ENCODE measurements around the gene COL6A2. TPM values are rescaled to one million over a fixed set of nuclear protein-coding genes. Genes with fewer than 3 reads are reported as not detected.
A peak's percentile ranks its signal among the peaks of the same experiment; 100 is the strongest.

COL6A2 gene
- 2.0 and 2.3 TPM in 2 replicates for total RNA-seq

- H3K27me3 Mint-ChIP-seq, result peaks cover 34% of the 10 kb centered on the region
- H3K4me3 Mint-ChIP-seq, result peak within 1 kb of the TSS; percentile 57
- H3K36me3 Mint-ChIP-seq (ENCODE audit: low read depth), result no peaks in the 10 kb centered on the region
- peak; percentile 84 for DNase-seq
- no peak within 1 kb of the TSS for H3K27ac Mint-ChIP-seq
- peaks cover 10% of the 10 kb centered on the region for H3K9me3 Mint-ChIP-seq
- H3K4me1 Mint-ChIP-seq, result no peaks in the 10 kb centered on the region
- intact Hi-C loops (cut with micrococcal nuclease), result loop anchor here (5.0 kb wide), 1 partner anchor 115 kb away; the partner anchor contains the start of gene COL6A1
Measured at GRCh38 chr21:46097336-46098293, at the start of gene COL6A2. TSS of gene COL6A2 (plus strand) at chr21:46098112.

GRCh38 chr21:46048926-46049889, 48.7 kb upstream of the COL6A2 start:
- Mint-ChIP-seq H3K4me1 (no peaks in the 10 kb centered on the region), H3K9me3 (no peaks in the 10 kb centered on the region), H3K4me3 (no peak overlapping the region), H3K27me3 (no peaks in the 10 kb centered on the region), H3K36me3 (ENCODE audit: low read depth) (no peaks in the 10 kb centered on the region), H3K27ac (no peak overlapping the region)
- DNase-seq, result no peak
- intact Hi-C loops (cut with micrococcal nuclease), result no loop called here

- Mint-ChIP-seq H3K27ac (no peak overlapping the region), H3K36me3 (ENCODE audit: low read depth) (no peaks in the 10 kb centered on the region), H3K27me3 (no peaks in the 10 kb centered on the region), H3K4me3 (no peak overlapping the region), H3K4me1 (no peaks in the 10 kb centered on the region), H3K9me3 (no peaks in the 10 kb centered on the region)
- DNase-seq, result no peak
- intact Hi-C loops (cut with micrococcal nuclease), result no loop called here
Measured at GRCh38 chr21:46049890-46050667, 47.8 kb upstream of the COL6A2 start.

GRCh38 chr21:46050668-46051378, 47.1 kb upstream of the COL6A2 start:
- Mint-ChIP-seq H3K9me3 (no peaks in the 10 kb centered on the region), H3K27me3 (no peaks in the 10 kb centered on the region), H3K4me3 (no peak overlapping the region), H3K36me3 (ENCODE audit: low read depth) (no peaks in the 10 kb centered on the region), H3K4me1 (no peaks in the 10 kb centered on the region), H3K27ac (no peak overlapping the region)
- intact Hi-C loops (cut with micrococcal nuclease), result no loop called here
- DNase-seq, result no peak

- Mint-ChIP-seq H3K4me3 (no peak overlapping the region), H3K27me3 (no peaks in the 10 kb centered on the region), H3K9me3 (no peaks in the 10 kb centered on the region), H3K36me3 (ENCODE audit: low read depth) (no peaks in the 10 kb centered on the region), H3K27ac (no peak overlapping the region), H3K4me1 (no peaks in the 10 kb centered on the region)
- DNase-seq, result no peak
- intact Hi-C loops (cut with micrococcal nuclease), result no loop called here
Measured at GRCh38 chr21:46051379-46051770, 46.5 kb upstream of the COL6A2 start.

- H3K36me3 Mint-ChIP-seq (ENCODE audit: low read depth), result no peaks in the 10 kb centered on the region
Measured at GRCh38 chr21:46051821-46052675, 45.9 kb upstream of the COL6A2 start.

GRCh38 chr21:46052703-46053651, 44.9 kb upstream of the COL6A2 start:
- Mint-ChIP-seq H3K27me3 (peaks cover 2% of the 10 kb centered on the region), H3K9me3 (no peaks in the 10 kb centered on the region), H3K36me3 (ENCODE audit: low read depth) (no peaks in the 10 kb centered on the region), H3K27ac (peak overlapping the region; percentile 56), H3K4me3 (no peak overlapping the region), H3K4me1 (peaks cover 5% of the 10 kb centered on the region)
- intact Hi-C loops (cut with micrococcal nuclease), result no loop called here
- DNase-seq, result no peak

More at GRCh38 chr21:46051821-46052675, 45.9 kb upstream of the COL6A2 start:
- no peak overlapping the region for H3K27ac Mint-ChIP-seq
- no peaks in the 10 kb centered on the region for H3K9me3 Mint-ChIP-seq
- no peaks in the 10 kb centered on the region for H3K4me1 Mint-ChIP-seq
- no peaks in the 10 kb centered on the region for H3K27me3 Mint-ChIP-seq
- no peak overlapping the region for H3K4me3 Mint-ChIP-seq
- DNase-seq, result no peak
- intact Hi-C loops (cut with micrococcal nuclease), result no loop called here

GRCh38 chr21:46054031-46054430, 43.9 kb upstream of the COL6A2 start:
- Mint-ChIP-seq H3K36me3 (ENCODE audit: low read depth) (no peaks in the 10 kb centered on the region), H3K27ac (no peak overlapping the region), H3K9me3 (peaks cover 10% of the 10 kb centered on the region), H3K27me3 (peaks cover 2% of the 10 kb centered on the region), H3K4me1 (peaks cover 5% of the 10 kb centered on the region), H3K4me3 (no peak overlapping the region)
- intact Hi-C loops (cut with micrococcal nuclease), result no loop called here
- no peak for DNase-seq

GRCh38 chr21:46054451-46054881, 43.4 kb upstream of the COL6A2 start:
- Mint-ChIP-seq H3K27ac (no peak overlapping the region), H3K27me3 (peaks cover 4% of the 10 kb centered on the region), H3K4me3 (no peak overlapping the region), H3K36me3 (ENCODE audit: low read depth) (no peaks in the 10 kb centered on the region), H3K4me1 (peaks cover 5% of the 10 kb centered on the region), H3K9me3 (peaks cover 14% of the 10 kb centered on the region)
- DNase-seq, result no peak
- intact Hi-C loops (cut with micrococcal nuclease), result no loop called here

GRCh38 chr21:46055863-46056281, 42.0 kb upstream of the COL6A2 start:
- Mint-ChIP-seq H3K4me3 (no peak overlapping the region), H3K4me1 (peaks cover 10% of the 10 kb centered on the region), H3K36me3 (ENCODE audit: low read depth) (no peaks in the 10 kb centered on the region), H3K27ac (no peak overlapping the region), H3K27me3 (peaks cover 4% of the 10 kb centered on the region), H3K9me3 (peaks cover 17% of the 10 kb centered on the region)
- DNase-seq, result no peak
- intact Hi-C loops (cut with micrococcal nuclease), result no loop called here

- no peak overlapping the region for H3K4me3 Mint-ChIP-seq
- no peak for DNase-seq
- no peaks in the 10 kb centered on the region for H3K36me3 Mint-ChIP-seq (ENCODE audit: low read depth)
- H3K27ac Mint-ChIP-seq, result no peak overlapping the region
- peaks cover 20% of the 10 kb centered on the region for H3K9me3 Mint-ChIP-seq
- peaks cover 13% of the 10 kb centered on the region for H3K4me1 Mint-ChIP-seq
- H3K27me3 Mint-ChIP-seq, result peaks cover 4% of the 10 kb centered on the region
- intact Hi-C loops (cut with micrococcal nuclease), result no loop called here
Measured at GRCh38 chr21:46056450-46056903, 41.4 kb upstream of the COL6A2 start.

Measured in activated CD4-positive, alpha-beta T cell treated with anti-CD3 and anti-CD28 coated beads, Interleukin-2, amount 10 ng/mL, durations not matched to agents 24 days and 14 days (primary cell).